Caco-2 (cell line): ENCODE measurements around the gene USP27X. TPM values are rescaled to one million over a fixed set of nuclear protein-coding genes. Genes with fewer than 3 reads are reported as not detected.
A peak's percentile ranks its signal among the peaks of the same experiment; 100 is the strongest.

Experiments
- BruUV-seq: library from RNA; stranded (reverse); fragments of 400-500 nt; replicated peaks from 2 replicates; lab custom pipeline; 2021; lab: Mats Ljungman, UMichigan
- CTCF ChIA-PET: fragments of 300-600 bp; sonication (Branson Sonifier 250); formaldehyde crosslinking; loops from one replicate; lab custom pipeline; 2022; ENCODE audit warnings: antibody characterized with exemption; lab: Charles Lee
- POLR2A ChIA-PET: fragments of 300-600 bp; sonication (Branson Sonifier 250); formaldehyde crosslinking; loops from one replicate; lab custom pipeline; 2022; ENCODE audit warnings: antibody characterized with exemption; lab: Charles Lee
- DNase-seq, 2 experiments: peaks; one replicate each; pipeline versions ENCODE4 v3.0.0 to v3.0.0-alpha.2; 2020 to 2022
- H3K27me3 ChIP-seq: replicated peaks from 2 replicates; pipeline ENCODE4 v1.6.0; 2011; ENCODE audit warnings: low read length; ENCODE audit not compliant: control insufficient read depth, insufficient read depth
- H3K36me3 ChIP-seq: 2 replicates; pipeline ENCODE4 v1.5.1; 2011; ENCODE audit warnings: low read length; ENCODE audit not compliant: control insufficient read depth, insufficient read depth
- H3K4me1 ChIP-seq: fragments of 250-450 bp; sonication (Bioruptor Pico); 2 replicates; pipeline ENCODE4 v1.5.1; 2020; ENCODE audit warnings: mild to moderate bottlenecking
- H3K4me3 ChIP-seq: 2 replicates; pipeline ENCODE4 v1.5.1; 2011; ENCODE audit warnings: low read depth, mild to moderate bottlenecking, control low read depth, low read length
- H3K9me3 ChIP-seq: fragments of 250-450 bp; sonication (Bioruptor Pico); 2 replicates; pipeline ENCODE4 v1.5.1; 2020; ENCODE audit warnings: mild to moderate bottlenecking, moderate library complexity
- H3K27ac Mint-ChIP-seq: one replicate; pipeline ENCODE4 v1.8.0; 2022; ENCODE audit warnings: mixed read lengths; ENCODE audit not compliant: unreplicated experiment
- H3K27me3 Mint-ChIP-seq: one replicate; pipeline ENCODE4 v1.8.0; 2022; ENCODE audit warnings: mixed read lengths; ENCODE audit not compliant: insufficient read depth, unreplicated experiment
- H3K36me3 Mint-ChIP-seq: one replicate; pipeline ENCODE4 v1.8.0; 2022; ENCODE audit warnings: mild to moderate bottlenecking, mixed read lengths; ENCODE audit not compliant: insufficient read depth, unreplicated experiment
- H3K4me1 Mint-ChIP-seq: one replicate; pipeline ENCODE4 v1.8.0; 2022; ENCODE audit warnings: low read depth, mixed read lengths; ENCODE audit not compliant: unreplicated experiment
- H3K4me3 Mint-ChIP-seq: one replicate; pipeline ENCODE4 v1.8.0; 2022; ENCODE audit warnings: mild to moderate bottlenecking, moderate library complexity, mixed read lengths; ENCODE audit not compliant: unreplicated experiment
- H3K9me3 Mint-ChIP-seq: one replicate; pipeline ENCODE4 v1.8.0; 2022; ENCODE audit warnings: mixed read lengths; ENCODE audit not compliant: unreplicated experiment
- CTCF ChIP-seq, 2 experiments: fragments of 200-600 bp in 1 of 2; IDR thresholded peaks; 1 replicate in 1 of 2; 2 replicates in 1 of 2; pipeline versions ENCODE4 v1.5.1 to v1.8.0; 2011 to 2022; ENCODE audit warnings: antibody characterized with exemption in 1 of 2, control low read depth in 1 of 2, inconsistent platforms in 1 of 2, low read depth in 1 of 2, low read length in 1 of 2, mild to moderate bottlenecking in 1 of 2, moderate library complexity in 1 of 2; ENCODE audit not compliant: insufficient read depth in 1 of 2, severe bottlenecking in 1 of 2, unreplicated experiment in 1 of 2
- intact Hi-C: fragments of 100-400 bp; cut with micrococcal nuclease; formaldehyde crosslinking; loops from one replicate; pipeline ENCODE4 v1.10.0; 2022; ENCODE audit not compliant: unreplicated experiment
- total RNA-seq: library from RNA; stranded (reverse); gene quantifications from 2 replicates; pipeline ENCODE4 v1.2.3, GENCODE V29; 2022

USP27X gene
- total RNA-seq, 1 experiment from 2014 or later: 13.5 TPM

GRCh38 chrX:49921109-49921508 is 41.8 kb downstream of the USP27X start:
- Histone ChIP-seq H3K9me3 (no peaks in the 10 kb centered on the region), H3K36me3 (no peaks in the 10 kb centered on the region), H3K4me3 (no peak overlapping the region), H3K27me3 (no peaks in the 10 kb centered on the region), H3K4me1 (peaks cover 6% of the 10 kb centered on the region; the same call in 1 of the 2 replicates)
- intact Hi-C loops: loop anchor here (5.0 kb wide), 1 partner anchor 76 kb away; no protein-coding TSS in a partner anchor
- CTCF ChIA-PET: no interaction called here
- TF ChIP-seq CTCF (IDR thresholded peaks at IDR 0.05; ENCODE audit: insufficient read depth in 1 of 2, low read depth in 1 of 2, low read length in 1 of 2, severe bottlenecking in 1 of 2, unreplicated experiment in 1 of 2): no peak
- Mint-ChIP-seq H3K27ac (peak overlapping the region; percentile 77), H3K9me3 (no peaks in the 10 kb centered on the region), H3K27me3 (no peaks in the 10 kb centered on the region), H3K4me3 (no peak overlapping the region), H3K4me1 (peaks cover 28% of the 10 kb centered on the region), H3K36me3 (peaks cover 17% of the 10 kb centered on the region)
- no TSS peak for BruUV-seq
- no peak for DNase-seq
- POLR2A ChIA-PET: no interaction called here

- Mint-ChIP-seq H3K9me3 (no peaks in the 10 kb centered on the region), H3K27me3 (no peaks in the 10 kb centered on the region), H3K27ac (peak within 1 kb of the TSS; percentile 77), H3K4me1 (peaks cover 35% of the 10 kb centered on the region), H3K36me3 (peaks cover 29% of the 10 kb centered on the region), H3K4me3 (peak within 1 kb of the TSS; percentile 75)
- ChIA-PET POLR2A (interaction anchor here (0.5 to 1.0 kb wide), 2 partner anchors 145 to 964 kb away, joined by 5 to 7 read pairs; no protein-coding TSS in a partner anchor), CTCF (interaction anchor here (0.9 to 1.2 kb wide), 4 partner anchors 39 to 172 kb away, joined by 3 to 4 read pairs (median 3); no protein-coding TSS in a partner anchor)
- Histone ChIP-seq H3K9me3 (no peaks in the 10 kb centered on the region), H3K27me3 (no peaks in the 10 kb centered on the region), H3K36me3 (no peaks in the 10 kb centered on the region), H3K4me3 (peak within 1 kb of the TSS; percentile 77), H3K4me1 (peaks cover 6% of the 10 kb centered on the region; the same call in 1 of the 2 replicates)
- intact Hi-C loops: loop anchor here (2.0 to 5.0 kb wide), 3 partner anchors 44 to 82 kb away; partner anchors contain the start of gene USP27X
- no peak for TF ChIP-seq CTCF (IDR thresholded peaks at IDR 0.05; ENCODE audit: insufficient read depth in 1 of 2, low read depth in 1 of 2, low read length in 1 of 2, severe bottlenecking in 1 of 2, unreplicated experiment in 1 of 2)
- BruUV-seq: no TSS peak
- DNase-seq: peak; percentile 95 to 97
Measured at GRCh38 chrX:49922291-49923241, 43.3 kb downstream of the USP27X start, which contains the start of gene CLCN5. Gene CLCN5, plus strand, starts transcription at chrX:49922596. Its CDS starts 2,703 bp downstream, at chrX:49925299.

- TF ChIP-seq CTCF (IDR thresholded peaks at IDR 0.05; ENCODE audit: insufficient read depth in 1 of 2, low read depth in 1 of 2, low read length in 1 of 2, severe bottlenecking in 1 of 2, unreplicated experiment in 1 of 2): no peak
- H3K27me3 ChIP-seq: no peaks in the 10 kb centered on the region
- H3K4me1 ChIP-seq: peaks cover 6% of the 10 kb centered on the region; the same call in 1 of the 2 replicates
- H3K36me3 ChIP-seq: no peaks in the 10 kb centered on the region
- DNase-seq: no peak
- H3K27ac Mint-ChIP-seq: no peak overlapping the region
- POLR2A ChIA-PET: no interaction called here
- no TSS peak for BruUV-seq
- CTCF ChIA-PET: no interaction called here
- no peak overlapping the region for H3K4me3 ChIP-seq
- peaks cover 31% of the 10 kb centered on the region for H3K36me3 Mint-ChIP-seq
- H3K9me3 Mint-ChIP-seq: no peaks in the 10 kb centered on the region
- peaks cover 28% of the 10 kb centered on the region for H3K4me1 Mint-ChIP-seq
- no peaks in the 10 kb centered on the region for H3K27me3 Mint-ChIP-seq
- H3K4me3 Mint-ChIP-seq: peak overlapping the region; percentile 75
- intact Hi-C loops: no loop called here
- no peaks in the 10 kb centered on the region for H3K9me3 ChIP-seq
Measured at GRCh38 chrX:49925176-49925575, 45.9 kb downstream of the USP27X start.
